OCI-LY7 (cell line): Measurements from ENCODE around the gene TMEM185B. TPM values are rescaled to one million over a fixed set of nuclear protein-coding genes. Genes with fewer than 3 reads are reported as not detected.

Experiments used
- BruUV-seq: library from RNA; stranded (reverse); fragments of 400-500 nt; replicated peaks from 2 replicates; lab custom pipeline; 2021; lab: Mats Ljungman, UMichigan
- CTCF ChIA-PET: fragments of 300-600 bp; sonication (Branson Sonifier 250); formaldehyde crosslinking; loops from one replicate; lab custom pipeline; 2022; ENCODE audit warnings: antibody characterized with exemption; ENCODE audit not compliant: unreplicated experiment; lab: Charles Lee
- POLR2A ChIA-PET: fragments of 300-600 bp; sonication (Branson Sonifier 250); formaldehyde crosslinking; loops from one replicate; lab custom pipeline; 2022; ENCODE audit warnings: antibody characterized with exemption; lab: Charles Lee
- DNase-seq: peaks from one replicate; pipeline ENCODE4 v3.0.0-alpha.2; 2015; ENCODE audit warnings: low spot score
- H2AFZ ChIP-seq: fragments of 200-600 bp; sonication (generic), shearing (Covaris generic); 2 replicates; pipeline ENCODE4 v1.6.1; 2014; ENCODE audit warnings: mild to moderate bottlenecking, antibody characterized with exemption, low read length, moderate library complexity
- H3K27ac ChIP-seq: fragments of 200-600 bp; sonication (generic); 2 replicates; pipeline ENCODE4 v1.5.1; 2014; ENCODE audit warnings: mixed run types, low read depth, mild to moderate bottlenecking, moderate library complexity, low read length, inconsistent platforms; ENCODE audit not compliant: poor library complexity, severe bottlenecking
- H3K36me3 ChIP-seq: fragments of 200-600 bp; sonication (generic); 2 replicates; pipeline ENCODE4 v1.6.1; 2014; ENCODE audit warnings: mild to moderate bottlenecking, antibody characterized with exemption, low read length, moderate library complexity, mixed read lengths; ENCODE audit not compliant: insufficient read depth
- H3K4me1 ChIP-seq: fragments of 200-600 bp; sonication (generic); 2 replicates; pipeline ENCODE4 v1.5.1; 2014; ENCODE audit warnings: mild to moderate bottlenecking, low read length; ENCODE audit not compliant: insufficient read depth, poor library complexity, severe bottlenecking
- H3K4me2 ChIP-seq: fragments of 200-600 bp; sonication (generic); 2 replicates; pipeline ENCODE4 v1.6.1; 2014; ENCODE audit warnings: mild to moderate bottlenecking, low read length
- H3K4me3 ChIP-seq: fragments of 200-600 bp; sonication (generic); 2 replicates; pipeline ENCODE4 v1.5.1; 2014; ENCODE audit warnings: mild to moderate bottlenecking, low read depth, low read length; ENCODE audit not compliant: poor library complexity, severe bottlenecking
- H3K79me2 ChIP-seq: fragments of 200-600 bp; sonication (generic); 2 replicates; pipeline ENCODE4 v1.6.1; 2016; ENCODE audit warnings: low read depth, mild to moderate bottlenecking, low read length, moderate library complexity, mixed read lengths; ENCODE audit not compliant: insufficient read depth
- H3K9me2 ChIP-seq: fragments of 200-600 bp; sonication (generic); 2 replicates; pipeline ENCODE4 v1.6.1; 2016; ENCODE audit warnings: mild to moderate bottlenecking, low read length, mixed read lengths; ENCODE audit not compliant: insufficient read depth
- H3K9me3 ChIP-seq: fragments of 200-600 bp; sonication (generic); 2 replicates; pipeline ENCODE4 v1.6.1; 2014; ENCODE audit warnings: mild to moderate bottlenecking, mixed run types, low read length, mixed read lengths
- H4K20me1 ChIP-seq: fragments of 200-600 bp; sonication (generic); 2 replicates; pipeline ENCODE4 v1.6.1; 2014; ENCODE audit warnings: mild to moderate bottlenecking, antibody characterized with exemption, low read length, moderate library complexity, mixed read lengths; ENCODE audit not compliant: insufficient read depth
- CTCF ChIP-seq: fragments of 200-600 bp; sonication (generic); conservative IDR thresholded peaks from 2 replicates; pipeline ENCODE4 v1.5.1; 2014; ENCODE audit warnings: mild to moderate bottlenecking, antibody characterized with exemption, low read length, moderate library complexity, mixed read lengths
- EZH2phosphoT487 ChIP-seq: fragments of 200-600 bp; sonication (generic); IDR thresholded peaks from 2 replicates; pipeline ENCODE4 v1.6.1; 2018; ENCODE audit warnings: low read depth, borderline replicate concordance, mild to moderate bottlenecking, mixed run types, antibody characterized with exemption, low read length, moderate library complexity, mixed read lengths
- intact Hi-C: fragments of 100-400 bp; cut with micrococcal nuclease; formaldehyde crosslinking; loops from one replicate; pipeline ENCODE4 v1.10.0; 2022; ENCODE audit not compliant: unreplicated experiment
- total RNA-seq, 2 experiments: library from RNA; depleted of rRNA in 1 of 2; stranded (reverse); fragments of >200 nt in 1 of 2; shearing (Covaris generic) in 1 of 2; gene quantifications; 2 replicates each; pipeline ENCODE4 v1.2.3, GENCODE V29; 2014 to 2022

Gene TMEM185B
- total RNA-seq, 2 experiments from 2014 or later, result 24.4 to 30.2 TPM

- no peaks in the 10 kb centered on the region for H3K36me3 ChIP-seq
- no peaks in the 10 kb centered on the region for H3K9me3 ChIP-seq
- TF ChIP-seq CTCF (no peak), EZH2phosphoT487 (no peak)
- no peak within 1 kb of the TSS for H3K27ac ChIP-seq
- H2AFZ ChIP-seq, result peak within 1 kb of the TSS; percentile 74
- H3K4me3 ChIP-seq, result peak within 1 kb of the TSS; percentile 73
- BruUV-seq, result no TSS peak
- ChIA-PET CTCF (interaction anchor here (0.6 kb wide), 1 partner anchor 240 kb away, joined by 3 read pairs; the partner anchor contains the start of gene EPB41L5), POLR2A (interaction anchor here (0.6 to 1.6 kb wide), 6 partner anchors 19 to 490 kb away, joined by 3 to 7 read pairs (median 4); no protein-coding TSS in a partner anchor)
- intact Hi-C loops, result loop anchor here (1.0 kb wide), 1 partner anchor 20 kb away; no protein-coding TSS in a partner anchor
- H3K4me1 ChIP-seq, result peaks cover 14% of the 10 kb centered on the region
- H3K9me2 ChIP-seq, result no peaks in the 10 kb centered on the region
- H3K79me2 ChIP-seq, result no peaks in the 10 kb centered on the region
- H3K4me2 ChIP-seq, result peak within 1 kb of the TSS; percentile 95
- no peaks in the 10 kb centered on the region; the same call in none of the 2 replicates for H4K20me1 ChIP-seq
- peak; percentile 98 for DNase-seq
Measured at GRCh38 chr2:120252225-120253020, 29.2 kb upstream of the TMEM185B start, which contains the start of gene RALB. TSS of gene RALB (plus strand) at chr2:120252852. CDS start at chr2:120278665, 25,813 bp downstream.

- ChIA-PET CTCF (interaction anchor here (0.6 kb wide), 1 partner anchor 239 kb away, joined by 3 read pairs; the partner anchor contains the start of gene EPB41L5), POLR2A (interaction anchor here (0.6 to 1.6 kb wide), 7 partner anchors 9 to 489 kb away, joined by 3 to 7 read pairs (median 3); no protein-coding TSS in a partner anchor)
- no peaks in the 10 kb centered on the region for H3K36me3 ChIP-seq
- H3K9me3 ChIP-seq, result no peaks in the 10 kb centered on the region
- peak overlapping the region; percentile 95 for H3K4me2 ChIP-seq
- intact Hi-C loops, result loop anchor here (1.0 kb wide), 1 partner anchor 20 kb away; no protein-coding TSS in a partner anchor
- TF ChIP-seq CTCF (no peak), EZH2phosphoT487 (no peak)
- H3K27ac ChIP-seq, result no peak overlapping the region
- peaks cover 12% of the 10 kb centered on the region for H3K4me1 ChIP-seq
- H2AFZ ChIP-seq, result peak overlapping the region; percentile 74; the same call in 1 of the 2 replicates
- no peaks in the 10 kb centered on the region for H3K9me2 ChIP-seq
- no peaks in the 10 kb centered on the region for H3K79me2 ChIP-seq
- no peak for DNase-seq
- peak overlapping the region; percentile 73 for H3K4me3 ChIP-seq
- no peaks in the 10 kb centered on the region; the same call in none of the 2 replicates for H4K20me1 ChIP-seq
- no TSS peak for BruUV-seq
Measured at GRCh38 chr2:120251880-120252224, 28.7 kb upstream of the TMEM185B start.
